Hepatocyte (in vitro differentiated cells): ENCODE measurements around the gene PRPF4. TPM values are rescaled to one million over a fixed set of nuclear protein-coding genes. Genes with fewer than 3 reads are reported as not detected.
"Not testable (repeated sequence)": the region's sequence is repeated elsewhere in the genome, so short reads cannot be mapped to it uniquely, and the experiment has no call there.

Source experiments
- DNase-seq: peaks from one replicate; pipeline ENCODE4 v3.0.0-alpha.2; 2016; ENCODE audit warnings: low spot score
- H2AFZ ChIP-seq: fragments of 200-600 bp; sonication (generic); 2 replicates; pipeline ENCODE4 v1.6.0; 2016; ENCODE audit warnings: antibody characterized with exemption, mild to moderate bottlenecking
- H3K27ac ChIP-seq: fragments of 200-600 bp; sonication (generic); 2 replicates; pipeline ENCODE4 v1.5.1; 2016; ENCODE audit warnings: mild to moderate bottlenecking
- H3K27me3 ChIP-seq: fragments of 200-600 bp; sonication (generic); 2 replicates; pipeline ENCODE4 v1.6.1; 2016
- H3K36me3 ChIP-seq: fragments of 200-600 bp; sonication (generic); replicated peaks from 2 replicates; pipeline ENCODE4 v1.5.1; 2016; ENCODE audit warnings: low read depth; ENCODE audit not compliant: insufficient read depth
- H3K4me1 ChIP-seq: fragments of 200-600 bp; sonication (generic); 2 replicates; pipeline ENCODE4 v1.5.1; 2016; ENCODE audit warnings: mild to moderate bottlenecking, moderate library complexity; ENCODE audit not compliant: insufficient read depth
- H3K4me2 ChIP-seq: fragments of 200-600 bp; sonication (generic); 2 replicates; pipeline ENCODE4 v1.6.0; 2016
- H3K4me3 ChIP-seq: fragments of 200-600 bp; sonication (generic); 2 replicates; pipeline ENCODE4 v1.5.1; 2016; ENCODE audit warnings: mild to moderate bottlenecking
- H3K79me2 ChIP-seq: fragments of 200-600 bp; sonication (generic); 2 replicates; pipeline ENCODE4 v1.6.0; 2017; ENCODE audit warnings: mild to moderate bottlenecking
- H3K9me2 ChIP-seq: fragments of 200-600 bp; sonication (generic); replicated peaks from 2 replicates; pipeline ENCODE4 v1.6.0; 2017; ENCODE audit warnings: mild to moderate bottlenecking; ENCODE audit not compliant: insufficient read depth
- H3K9me3 ChIP-seq: fragments of 200-600 bp; sonication (generic); 2 replicates; pipeline ENCODE4 v1.5.1; 2016; ENCODE audit warnings: low read depth, mild to moderate bottlenecking
- H4K20me1 ChIP-seq: fragments of 200-600 bp; sonication (generic); 2 replicates; pipeline ENCODE4 v1.6.0; 2016; ENCODE audit warnings: mild to moderate bottlenecking; ENCODE audit not compliant: insufficient read depth, poor library complexity, severe bottlenecking
- EZH2 ChIP-seq: fragments of 200-600 bp; sonication (generic); IDR thresholded peaks from 2 replicates; pipeline ENCODE4 v1.6.1; 2016; ENCODE audit warnings: antibody characterized with exemption, mild to moderate bottlenecking, borderline replicate concordance
- EZH2phosphoT487 ChIP-seq: fragments of 200-600 bp; sonication (generic); IDR thresholded peaks from one replicate; pipeline ENCODE4 v1.6.1; 2018; ENCODE audit warnings: antibody characterized with exemption, mild to moderate bottlenecking, low read depth, moderate library complexity; ENCODE audit not compliant: unreplicated experiment, severe bottlenecking
- WGBS: methylation state at CpG from one replicate; pipeline ENCODE4 v1.1.6; 2016; ENCODE audit warnings: low lambda C conversion rate; ENCODE audit errors: missing lambda C conversion rate; 5-methylcytosine and 5-hydroxymethylcytosine counted together
- polyA plus RNA-seq: library from polyadenylated mRNA; unstranded; fragments of >200 nt; fragmentation: Nextera tagmentation; extraction: Ambion mirVana; gene quantifications from 2 replicates; pipeline ENCODE4 v1.2.1, GENCODE V29; 2016
- total RNA-seq: library from RNA; depleted of rRNA; stranded (reverse); fragments of >200 nt; gene quantifications from 2 replicates; pipeline ENCODE4 v1.2.3, GENCODE V29; 2014
- TF ChIP-seq, protein P1 (sequence below): fragments of 200-600 bp; sonication (generic); IDR thresholded peaks from 2 replicates; pipeline ENCODE4 v1.5.1; 2016; ENCODE audit warnings: antibody characterized with exemption, mild to moderate bottlenecking; ENCODE audit not compliant: poor library complexity

The PRPF4 gene
- total and polyA plus RNA-seq, 2 experiments from 2014 or later = 24.1 to 27.3 TPM

GRCh38 chr9:113293285-113293878, 17.9 kb downstream of the PRPF4 start:
- Histone ChIP-seq H2AFZ (no peak overlapping the region), H3K4me3 (no peak overlapping the region), H3K79me2 (no peaks in the 10 kb centered on the region), H3K36me3 (peaks cover 3% of the 10 kb centered on the region), H3K27ac (no peak overlapping the region), H4K20me1 (no peaks in the 10 kb centered on the region), H3K9me2 (no peaks in the 10 kb centered on the region), H3K4me2 (no peak overlapping the region), H3K27me3 (no peaks in the 10 kb centered on the region), H3K4me1 (peaks cover 5% of the 10 kb centered on the region), H3K9me3 (no peaks in the 10 kb centered on the region)
- 84% methylated on average over 7 of the region's 7 CpGs for WGBS
- DNase-seq = no peak
- TF ChIP-seq EZH2phosphoT487 (no peak), EZH2 (no peak)
- TF ChIP-seq, protein P1, sequence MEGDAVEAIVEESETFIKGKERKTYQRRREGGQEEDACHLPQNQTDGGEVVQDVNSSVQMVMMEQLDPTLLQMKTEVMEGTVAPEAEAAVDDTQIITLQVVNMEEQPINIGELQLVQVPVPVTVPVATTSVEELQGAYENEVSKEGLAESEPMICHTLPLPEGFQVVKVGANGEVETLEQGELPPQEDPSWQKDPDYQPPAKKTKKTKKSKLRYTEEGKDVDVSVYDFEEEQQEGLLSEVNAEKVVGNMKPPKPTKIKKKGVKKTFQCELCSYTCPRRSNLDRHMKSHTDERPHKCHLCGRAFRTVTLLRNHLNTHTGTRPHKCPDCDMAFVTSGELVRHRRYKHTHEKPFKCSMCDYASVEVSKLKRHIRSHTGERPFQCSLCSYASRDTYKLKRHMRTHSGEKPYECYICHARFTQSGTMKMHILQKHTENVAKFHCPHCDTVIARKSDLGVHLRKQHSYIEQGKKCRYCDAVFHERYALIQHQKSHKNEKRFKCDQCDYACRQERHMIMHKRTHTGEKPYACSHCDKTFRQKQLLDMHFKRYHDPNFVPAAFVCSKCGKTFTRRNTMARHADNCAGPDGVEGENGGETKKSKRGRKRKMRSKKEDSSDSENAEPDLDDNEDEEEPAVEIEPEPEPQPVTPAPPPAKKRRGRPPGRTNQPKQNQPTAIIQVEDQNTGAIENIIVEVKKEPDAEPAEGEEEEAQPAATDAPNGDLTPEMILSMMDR = no peak

DNA sequence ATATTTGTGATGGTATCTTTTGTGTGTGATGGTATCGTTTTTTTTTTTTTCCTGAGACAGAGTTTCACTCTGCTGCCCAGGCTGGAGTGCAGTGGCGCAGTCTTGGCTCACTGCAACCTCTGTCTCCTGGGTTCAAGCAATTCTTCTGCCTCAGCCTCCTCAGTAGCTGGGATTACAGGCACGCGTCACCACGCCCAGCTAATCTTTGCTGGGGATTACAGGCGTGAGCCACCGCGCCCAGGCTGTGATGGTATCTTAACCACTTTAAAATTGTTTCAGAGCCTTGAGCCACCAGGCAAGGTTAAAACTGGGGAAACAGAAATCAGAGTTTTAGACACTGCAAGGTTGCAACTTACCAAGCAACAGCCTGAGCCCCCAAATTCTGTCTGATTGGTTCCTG, 20.8 kb downstream of the PRPF4 start:
- H3K79me2 ChIP-seq, H3K9me3 ChIP-seq, H3K4me2 ChIP-seq, H3K27me3 ChIP-seq, H3K4me3 ChIP-seq, H3K4me1 ChIP-seq, H3K9me2 ChIP-seq, H3K27ac ChIP-seq, DNase-seq, H4K20me1 ChIP-seq, H2AFZ ChIP-seq, H3K36me3 ChIP-seq: not testable (repeated sequence)
- 73% methylated on average over 8 of the region's 8 CpGs for WGBS

DNA sequence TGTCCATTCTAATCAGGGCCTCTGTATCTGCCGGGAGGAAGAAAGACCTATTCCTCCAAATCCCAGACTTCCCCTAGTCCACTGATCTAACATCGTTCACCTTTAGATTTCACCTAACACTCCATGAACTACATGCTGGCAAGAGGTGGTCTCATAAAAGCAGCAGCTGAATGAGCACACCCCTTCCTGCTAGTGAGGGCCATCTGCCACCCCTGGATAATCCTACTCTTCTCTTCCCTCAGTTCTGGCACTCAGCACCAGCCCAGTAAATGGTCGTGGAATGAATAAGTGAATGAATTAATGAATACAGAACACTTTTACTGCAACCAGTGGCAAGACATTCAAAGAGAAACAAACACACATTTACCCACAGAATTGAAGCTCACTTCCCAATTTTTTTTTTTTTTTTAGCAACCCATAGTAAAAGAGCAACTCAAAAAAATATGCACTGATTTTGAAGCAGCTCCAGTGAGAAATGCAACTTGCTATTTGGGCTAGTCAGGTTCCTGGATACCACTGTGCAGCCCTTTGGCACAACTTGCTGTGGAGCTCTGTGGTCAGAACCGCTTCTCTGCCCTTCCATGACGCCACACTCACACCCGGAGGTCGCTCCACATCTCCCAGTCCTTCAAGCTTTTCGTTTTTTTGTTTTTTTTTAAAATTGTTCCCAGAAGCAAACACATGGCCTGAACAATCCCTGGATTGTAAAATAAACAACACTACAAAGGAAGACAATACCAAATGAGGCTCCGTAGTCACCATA, 21.5 kb downstream of the PRPF4 start:
- Histone ChIP-seq H3K36me3 (peaks cover 3% of the 10 kb centered on the region), H3K27me3 (no peaks in the 10 kb centered on the region), H3K9me3 (no peaks in the 10 kb centered on the region), H3K79me2 (no peaks in the 10 kb centered on the region), H2AFZ (no peak overlapping the region), H3K4me1 (peaks cover 5% of the 10 kb centered on the region), H3K4me3 (no peak overlapping the region), H4K20me1 (no peaks in the 10 kb centered on the region), H3K4me2 (no peak overlapping the region), H3K27ac (no peak overlapping the region), H3K9me2 (no peaks in the 10 kb centered on the region)
- TF ChIP-seq, protein P1 = no peak
- TF ChIP-seq EZH2phosphoT487 = no peak
- TF ChIP-seq EZH2 = no peak
- DNase-seq = no peak
- WGBS = 70% methylated on average over 9 of the region's 9 CpGs

DNA sequence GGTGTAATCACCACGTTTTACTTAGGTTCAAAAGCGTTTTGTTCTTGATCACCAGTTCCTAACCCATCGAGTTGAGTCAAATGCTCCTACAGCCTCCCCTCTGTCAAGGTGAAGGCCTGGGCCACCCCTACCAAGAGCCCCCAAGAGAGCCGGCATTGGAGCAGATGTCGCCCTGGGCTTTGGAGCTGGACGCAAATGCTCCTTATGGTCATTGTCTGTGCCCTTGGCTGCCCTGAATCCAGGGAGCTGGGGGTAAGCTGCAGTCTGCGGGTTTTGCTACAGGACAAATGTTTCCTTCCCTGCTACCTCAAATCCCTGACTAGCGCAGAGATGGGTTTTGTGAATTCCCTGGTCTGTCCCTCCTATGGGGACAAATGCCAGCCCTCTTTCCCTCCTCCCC, 22.9 kb downstream of the PRPF4 start:
- TF ChIP-seq EZH2 = no peak
- no peak for TF ChIP-seq EZH2phosphoT487
- TF ChIP-seq, protein P1 = no peak
- H3K9me2 ChIP-seq = no peaks in the 10 kb centered on the region
- H4K20me1 ChIP-seq = no peaks in the 10 kb centered on the region
- H3K4me3 ChIP-seq = no peak overlapping the region
- 91% methylated on average over 8 of the region's 8 CpGs for WGBS
- H3K27me3 ChIP-seq = no peaks in the 10 kb centered on the region
- H3K27ac ChIP-seq = no peak overlapping the region
- no peaks in the 10 kb centered on the region for H3K9me3 ChIP-seq
- H3K36me3 ChIP-seq = no peaks in the 10 kb centered on the region
- peaks cover 5% of the 10 kb centered on the region for H3K4me1 ChIP-seq
- no peaks in the 10 kb centered on the region for H3K79me2 ChIP-seq
- H2AFZ ChIP-seq = no peak overlapping the region
- no peak overlapping the region for H3K4me2 ChIP-seq
- no peak for DNase-seq
